ENCODE measurements around the gene FAM163A.
"Not testable (repeated sequence)": the region's sequence is repeated elsewhere in the genome, so short reads cannot be mapped to it uniquely, and the experiment has no call there.

Gene FAM163A

GRCh38 chr1:179818260-179818659 is 75.2 kb downstream of the FAM163A start:
- no peak for DNase-seq

- no peak for DNase-seq
Observed at GRCh38 chr1:179818743-179819173, 75.7 kb downstream of the FAM163A start.

- DNase-seq, result no peak
Observed at GRCh38 chr1:179820226-179820970, 77.3 kb downstream of the FAM163A start.

GRCh38 chr1:179821524-179821923 is 78.4 kb downstream of the FAM163A start:
- DNase-seq, result no peak

GRCh38 chr1:179822065-179822464 is 79.0 kb downstream of the FAM163A start:
- DNase-seq, result no peak

- no peak for DNase-seq
Observed at GRCh38 chr1:179823693-179824092, 80.6 kb downstream of the FAM163A start.

GRCh38 chr1:179824265-179824664 is 81.2 kb downstream of the FAM163A start:
- DNase-seq, result no peak

- no peak for DNase-seq
Observed at GRCh38 chr1:179825206-179825605, 82.1 kb downstream of the FAM163A start.

GRCh38 chr1:179825798-179826460 is 82.8 kb downstream of the FAM163A start:
- DNase-seq, result no peak

GRCh38 chr1:179826626-179827280 is 83.7 kb downstream of the FAM163A start:
- no peak for DNase-seq

- no peak for DNase-seq
Observed at GRCh38 chr1:179828554-179829110, 85.5 kb downstream of the FAM163A start.

- no peak for DNase-seq
Observed at GRCh38 chr1:179831225-179831624, 88.1 kb downstream of the FAM163A start.

GRCh38 chr1:179831852-179832699 is 89.0 kb downstream of the FAM163A start:
- DNase-seq, result no peak

- not testable (repeated sequence) for DNase-seq
Observed at GRCh38 chr1:179836686-179837445, 93.8 kb downstream of the FAM163A start.

GRCh38 chr1:179840107-179840506 is 97.0 kb downstream of the FAM163A start:
- DNase-seq, result no peak

GRCh38 chr1:179848233-179848632 is 105.1 kb downstream of the FAM163A start:
- DNase-seq, result no peak

GRCh38 chr1:179853102-179853501 is 110.0 kb downstream of the FAM163A start:
- no peak for DNase-seq

- not testable (repeated sequence) for DNase-seq
Observed at GRCh38 chr1:179855831-179856230, 112.7 kb downstream of the FAM163A start.

GRCh38 chr1:179856296-179856695 is 113.2 kb downstream of the FAM163A start:
- no peak for DNase-seq

GRCh38 chr1:179857009-179857408 is 113.9 kb downstream of the FAM163A start:
- no peak for DNase-seq

- DNase-seq, result no peak
Observed at GRCh38 chr1:179860652-179861051, 117.6 kb downstream of the FAM163A start.

- DNase-seq, result no peak
Observed at GRCh38 chr1:179865377-179865776, 122.3 kb downstream of the FAM163A start.

Data from GF-D8 (cell line).